Stimulated activated CD4-positive, alpha-beta T cell treated with anti-CD3 and anti-CD28 coated beads, Interleukin-12 subunit alpha, Interleukin-12 subunit beta, amount 100 ng/mL, for 24 hours (primary cell): Measurements from ENCODE around the gene DCTN1.

Experiments
- DNase-seq, 2 experiments: peaks; one replicate each; pipeline ENCODE4 v3.0.0-alpha.2; 2020; ENCODE audit warnings: low read depth in 2 of 2

Gene DCTN1

DNA sequence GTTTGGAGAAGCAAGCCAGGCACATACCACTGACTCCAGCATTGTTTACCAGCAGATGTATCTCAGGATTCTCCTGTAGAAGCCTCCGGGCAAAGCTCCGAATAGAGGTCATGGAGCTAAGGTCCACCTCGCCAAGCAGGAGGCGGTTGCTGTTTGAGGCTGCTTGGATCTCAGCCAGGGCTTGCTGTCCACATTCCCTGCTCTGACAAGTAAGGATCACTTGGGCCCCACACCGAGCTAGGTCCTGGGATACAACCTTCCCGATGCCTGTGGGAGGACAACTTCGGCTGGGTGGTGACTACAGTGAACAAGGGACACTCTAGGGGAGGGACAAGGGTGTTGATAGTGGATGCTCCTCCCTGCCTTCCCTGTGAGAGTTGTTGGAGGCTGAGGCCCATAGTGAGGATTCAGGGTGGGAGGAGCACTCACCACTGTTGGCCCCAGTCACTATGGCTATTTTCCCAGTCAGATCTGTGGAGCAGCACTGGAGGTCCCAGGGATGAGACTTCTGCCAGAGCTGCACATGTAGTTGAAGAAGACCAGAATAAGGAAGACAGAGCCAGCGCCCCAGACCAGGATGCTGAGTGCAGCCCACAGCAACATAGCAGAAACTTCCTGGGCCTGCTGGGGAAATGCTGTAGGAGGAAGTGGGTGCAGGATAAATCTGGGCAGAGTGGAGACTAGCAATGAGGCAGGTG lies 33.0 kb upstream of the DCTN1 start:
- no peak for DNase-seq

DNA sequence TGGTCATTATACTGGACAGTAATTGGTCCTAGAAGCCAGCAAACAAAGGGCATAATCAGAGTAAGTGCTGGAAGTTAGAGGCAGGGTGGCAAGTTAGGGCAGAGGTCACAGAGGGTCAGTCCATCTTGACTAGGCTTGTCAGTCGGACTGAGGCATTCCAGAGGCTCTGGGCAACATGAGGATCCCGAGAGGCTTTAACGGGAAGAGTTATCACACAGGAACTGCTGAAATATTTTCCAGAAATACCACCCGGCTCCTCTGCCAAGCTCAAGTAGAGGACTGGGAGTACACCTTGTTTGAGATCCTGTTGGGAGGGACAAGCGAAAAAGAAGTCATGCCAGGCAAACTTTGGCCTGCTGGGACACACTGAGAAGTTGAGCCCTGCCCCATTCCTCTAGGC lies 27.6 kb upstream of the DCTN1 start:
- DNase-seq = no peak

DNA sequence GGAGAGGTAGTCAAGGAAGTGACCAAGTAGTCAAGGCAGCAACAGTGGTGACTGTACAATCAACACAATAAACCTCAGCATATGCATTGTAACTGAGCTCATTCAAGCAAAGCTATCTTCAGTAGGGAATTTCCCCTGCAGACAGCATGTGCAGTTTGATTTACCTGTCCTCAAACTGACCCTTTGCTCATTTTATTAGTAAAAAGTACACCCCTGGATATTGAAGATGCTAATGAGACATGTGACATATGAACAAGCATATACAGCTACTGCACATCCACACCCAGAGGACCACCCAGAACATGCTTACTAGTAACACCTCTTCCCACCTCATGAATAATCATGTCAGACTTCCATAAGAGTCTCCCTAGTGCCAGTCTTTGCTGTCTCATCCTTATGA lies 25.9 kb upstream of the DCTN1 start:
- DNase-seq = no peak

DNA sequence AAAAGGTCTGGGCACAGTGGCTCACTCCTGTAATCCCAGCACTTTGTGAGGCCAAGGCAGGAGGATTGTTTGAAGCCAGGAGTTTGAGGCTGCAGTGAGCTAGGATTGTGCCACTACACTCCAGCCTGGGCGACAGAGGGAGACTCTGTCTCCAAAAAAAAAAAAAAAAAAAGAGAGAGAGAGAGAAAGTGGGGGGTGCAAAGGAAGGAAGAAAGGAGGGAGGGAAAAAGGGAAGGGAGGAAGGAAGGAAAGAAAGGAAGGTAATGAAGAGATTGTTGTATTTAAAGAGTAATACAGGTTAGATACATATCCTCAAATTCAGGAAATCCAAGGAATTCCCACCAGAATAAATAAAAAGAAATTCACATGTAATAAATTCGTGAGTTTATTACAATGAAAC lies 21.8 kb upstream of the DCTN1 start:
- no peak for DNase-seq

DNA sequence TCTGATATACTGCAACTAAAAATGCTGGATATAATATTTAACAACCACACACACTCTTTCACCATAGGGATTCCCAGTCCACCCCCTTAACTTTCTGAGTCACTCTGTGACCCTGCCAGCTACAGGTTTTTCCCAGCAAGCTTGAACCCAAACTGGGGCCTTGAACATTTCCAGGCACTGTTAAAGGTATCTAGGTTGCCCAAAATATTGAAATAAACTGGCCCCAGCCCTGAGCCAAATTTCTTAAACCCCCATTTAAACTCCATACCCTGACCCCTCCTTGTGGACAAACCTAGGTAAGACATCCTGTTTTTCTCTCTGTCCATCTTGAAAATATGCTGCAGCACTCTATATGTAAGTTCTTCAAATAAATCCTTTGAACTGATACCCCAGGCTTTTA lies 19.7 kb upstream of the DCTN1 start:
- no peak for DNase-seq

DNA sequence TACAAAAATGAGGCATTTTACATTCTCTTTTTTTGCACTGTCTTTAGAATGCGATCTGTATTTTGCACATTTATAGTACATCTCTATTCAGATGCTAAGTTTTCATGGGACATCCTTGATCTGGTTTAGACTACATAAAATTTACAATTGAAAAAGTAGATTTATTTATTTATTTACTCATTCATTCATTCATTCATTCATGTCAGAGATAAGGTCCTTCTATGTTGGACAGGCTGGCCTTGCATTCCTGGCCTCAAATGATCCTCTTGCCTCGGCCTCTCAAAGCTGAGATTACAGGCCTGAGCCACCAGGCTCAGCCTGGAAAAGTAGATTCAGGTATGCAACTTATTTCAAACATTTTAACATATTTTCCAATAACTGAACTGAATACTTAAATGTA lies 16.0 kb upstream of the DCTN1 start:
- no peak for DNase-seq

DNA sequence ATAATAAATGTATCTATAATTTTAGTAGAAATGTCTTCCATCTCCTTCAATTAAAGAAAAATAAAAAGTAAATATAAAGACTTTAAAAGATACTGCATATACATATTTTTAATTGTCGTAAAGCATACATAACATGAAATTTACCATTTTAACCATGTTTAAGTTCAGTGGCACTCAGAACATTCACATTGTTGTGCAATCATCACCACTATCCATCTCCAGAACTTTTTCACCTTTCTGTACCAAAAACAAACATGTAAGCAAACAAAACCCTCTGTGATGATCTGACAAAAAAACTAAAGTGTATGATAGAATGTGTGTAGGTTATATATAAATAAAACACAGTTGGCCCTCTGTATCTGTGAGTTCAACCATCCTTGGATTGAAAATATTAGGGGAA lies 13.4 kb upstream of the DCTN1 start:
- no peak for DNase-seq

DNA sequence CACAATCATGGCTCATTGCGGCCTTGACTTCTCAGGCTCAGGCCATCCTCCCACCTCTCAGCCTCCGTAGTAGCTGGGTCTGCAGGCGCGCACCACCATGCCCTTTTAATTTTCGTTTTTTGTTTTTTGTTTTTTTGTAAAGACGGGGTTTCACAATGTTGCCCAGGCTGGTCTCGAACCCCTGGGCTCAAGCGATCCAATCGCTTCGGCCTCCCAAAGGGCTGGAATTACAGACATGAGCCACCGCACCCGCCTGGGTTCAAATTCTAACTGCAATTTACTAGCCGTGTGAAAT lies 12.3 kb upstream of the DCTN1 start:
- DNase-seq = no peak

DNA sequence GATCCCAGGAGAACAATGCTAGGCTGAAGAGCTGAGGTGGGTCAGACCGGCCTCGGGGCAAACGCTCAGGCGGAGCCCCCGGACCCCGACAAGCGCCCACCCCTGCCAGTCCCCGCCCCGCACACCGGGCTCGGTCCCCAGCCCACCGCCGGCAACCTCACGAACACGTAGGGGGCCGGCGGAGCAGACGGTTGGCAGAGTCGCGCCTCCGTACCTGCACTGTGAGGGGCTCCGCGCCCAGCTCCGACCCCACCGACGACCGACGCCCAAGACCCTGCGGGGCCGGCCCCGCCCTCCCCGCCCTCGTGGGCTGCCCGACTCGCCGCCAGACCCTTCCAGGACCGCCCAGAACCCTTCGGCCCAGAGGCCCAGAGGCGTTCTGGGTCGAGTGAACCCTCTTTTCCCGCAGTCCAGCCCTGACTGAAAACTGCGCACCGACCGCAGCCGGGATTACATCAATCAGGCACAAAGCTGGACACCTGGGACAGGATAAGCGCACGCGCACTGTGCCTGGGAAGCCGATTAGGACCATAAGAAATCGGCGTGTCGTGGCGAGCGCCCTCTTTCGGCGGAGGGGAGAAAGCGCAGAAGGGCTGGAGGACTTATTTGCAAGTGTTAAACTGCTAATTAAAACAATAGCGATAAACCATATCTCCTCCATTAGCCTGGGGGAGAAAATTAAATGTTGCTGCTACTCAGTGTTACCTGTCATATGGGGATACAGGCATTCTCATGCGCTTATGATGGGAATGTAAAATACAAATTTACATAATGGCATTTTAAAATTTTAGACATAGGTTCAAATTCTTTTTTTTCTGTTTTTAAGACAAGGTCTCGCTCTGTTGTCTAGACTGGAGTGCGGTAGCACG lies 11.7 kb upstream of the DCTN1 start:
- DNase-seq = peak; percentile 85 to 91

DNA sequence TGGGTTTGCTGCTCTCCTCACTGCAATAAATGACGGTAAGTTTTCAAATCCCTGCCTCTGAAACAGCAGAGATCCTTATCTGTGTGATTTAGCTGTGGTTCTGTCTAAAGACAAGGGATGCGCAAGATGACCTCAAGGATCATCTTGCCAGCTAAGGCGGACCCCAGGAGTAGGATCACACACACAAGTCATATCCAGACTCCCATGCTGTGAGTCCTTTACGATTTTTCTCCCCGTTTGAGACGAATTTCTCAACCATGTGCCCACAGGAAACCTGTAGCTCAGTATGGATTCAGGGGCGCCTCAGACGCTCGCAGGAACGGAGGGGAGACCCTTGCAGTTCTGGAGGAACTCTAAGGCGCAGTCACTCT lies 11.1 kb upstream of the DCTN1 start:
- DNase-seq = no peak

DNA sequence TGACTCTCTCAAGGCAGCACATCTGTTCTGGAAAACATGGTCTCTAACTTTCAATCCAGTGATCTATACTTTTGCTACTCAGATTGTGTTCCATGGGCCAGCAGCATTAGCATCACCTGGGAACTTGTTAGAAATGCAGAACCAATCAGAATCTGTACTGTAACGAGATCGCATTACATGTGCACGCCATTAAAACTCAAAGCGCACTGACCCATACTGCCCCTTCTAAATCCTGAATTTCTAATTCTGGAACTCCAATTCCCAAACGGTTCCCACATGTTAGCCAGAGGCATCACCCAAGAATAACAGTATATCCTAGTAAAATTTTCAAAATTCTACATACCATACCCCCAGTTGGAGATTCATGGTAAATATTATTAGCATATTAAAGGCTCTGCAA lies 10.5 kb upstream of the DCTN1 start:
- DNase-seq = no peak

DNA sequence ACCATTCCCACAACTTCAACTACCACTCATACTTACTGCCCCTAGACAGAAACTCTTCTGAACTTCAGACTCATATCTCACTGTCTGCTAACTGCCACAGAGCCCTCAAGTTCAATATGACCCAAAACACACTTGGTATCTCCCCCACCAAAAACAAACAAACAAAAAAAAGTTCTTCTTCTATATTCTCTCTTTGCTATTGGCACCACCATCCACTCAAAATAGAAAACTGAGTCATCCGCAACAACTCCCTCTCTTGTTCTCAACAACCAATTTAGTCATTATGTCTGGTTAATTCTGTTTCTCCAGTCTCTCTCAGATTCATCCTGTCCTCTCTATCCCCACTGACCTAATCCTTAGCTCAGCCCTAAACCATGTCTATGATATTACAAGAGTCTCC lies 7.2 kb upstream of the DCTN1 start:
- DNase-seq = no peak

DNA sequence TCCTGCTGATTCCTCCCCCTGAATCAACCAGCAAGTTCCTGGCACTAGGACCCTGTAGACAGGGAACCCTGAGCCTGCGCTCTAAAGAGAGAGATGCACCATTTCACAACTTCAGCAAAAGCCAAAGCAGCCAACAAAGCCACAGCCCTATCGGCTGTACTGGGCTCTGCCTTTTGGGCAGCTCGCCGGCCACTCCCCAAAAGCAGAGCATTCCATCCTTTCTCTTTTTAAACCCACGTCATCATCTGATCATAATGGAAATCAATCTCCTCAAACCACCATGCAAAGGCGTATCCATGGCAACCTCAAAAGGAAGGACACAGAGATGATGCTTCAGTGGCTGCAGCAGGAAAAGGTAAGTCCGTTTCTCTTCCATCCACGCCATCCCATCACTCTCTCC lies 5.3 kb upstream of the DCTN1 start:
- DNase-seq = no peak

DNA sequence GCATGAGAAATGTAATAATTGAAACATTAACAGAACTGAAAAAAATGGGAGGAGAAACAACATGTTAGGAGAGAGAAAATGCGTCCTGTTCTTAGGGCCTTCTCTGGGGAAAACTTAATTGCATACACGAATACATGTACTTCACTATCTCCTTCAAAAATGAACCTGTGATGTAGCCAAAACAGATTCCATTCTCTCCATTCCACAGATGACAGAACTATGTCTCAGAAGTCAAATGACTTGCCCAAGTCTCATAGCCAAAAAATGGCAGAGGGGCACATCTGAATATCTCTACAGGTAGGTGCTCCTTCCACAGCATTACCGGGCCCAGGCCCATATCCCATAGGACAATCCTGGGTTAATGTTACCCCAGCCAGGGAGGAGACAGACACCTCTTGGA lies 3.9 kb upstream of the DCTN1 start:
- DNase-seq = no peak

DNA sequence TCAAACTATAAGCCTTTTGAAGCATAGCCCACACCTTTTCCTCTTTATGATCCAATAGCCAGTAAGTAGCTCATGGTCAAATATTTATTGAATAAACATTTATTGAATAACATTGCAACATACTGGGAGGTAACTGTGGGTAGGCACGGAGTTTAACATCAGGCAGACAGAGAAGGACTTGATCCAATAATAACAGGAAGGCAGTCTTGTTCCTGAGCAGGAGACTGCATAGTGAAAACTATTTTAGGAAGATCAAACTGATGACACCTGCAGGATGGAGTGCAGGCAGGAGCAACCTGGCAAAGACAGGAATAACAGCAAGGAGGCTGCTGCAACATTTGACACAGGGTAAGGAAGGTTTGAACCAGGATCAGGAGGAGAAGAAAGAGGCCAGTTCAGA lies 3.1 kb upstream of the DCTN1 start:
- no peak for DNase-seq

DNA sequence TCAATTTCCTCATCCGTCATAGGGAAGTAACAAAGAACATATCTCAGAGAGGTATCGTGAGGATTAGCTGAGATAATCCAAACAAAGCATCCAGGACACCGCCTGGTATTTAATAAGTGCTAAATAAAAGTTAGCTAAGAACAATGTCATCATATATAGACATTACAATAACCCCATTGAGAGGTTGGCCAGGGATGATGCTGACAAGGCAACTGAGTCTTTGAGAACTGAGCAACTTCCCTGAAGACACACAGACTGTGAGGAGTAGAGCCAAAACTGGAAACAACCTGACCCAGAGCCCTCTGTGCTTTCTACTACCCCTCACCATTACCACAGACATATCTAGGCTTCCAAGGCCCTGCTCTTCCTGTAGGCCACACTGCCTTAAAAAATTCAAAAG lies 1.6 kb upstream of the DCTN1 start:
- DNase-seq = no peak

DNA sequence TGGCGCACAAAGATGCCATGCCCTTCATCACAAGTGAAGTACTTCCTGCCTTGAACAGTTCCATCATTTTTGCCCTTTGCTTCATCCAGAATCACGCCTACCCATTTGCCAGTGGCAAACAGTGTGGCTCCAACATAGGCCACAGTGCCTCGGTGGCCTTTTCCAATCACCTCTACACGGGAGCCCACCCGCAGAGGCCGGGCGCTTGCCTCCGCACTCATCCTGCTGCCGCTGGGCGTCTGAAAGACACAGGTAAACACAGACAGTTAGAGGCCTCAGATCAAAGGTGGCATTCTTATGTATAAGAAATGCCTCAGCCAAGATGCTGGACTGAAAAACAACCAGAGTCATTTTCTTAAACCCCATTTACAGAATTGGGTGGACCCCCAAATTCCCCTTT lies 2.1 kb downstream of the DCTN1 start:
- no peak for DNase-seq

DNA sequence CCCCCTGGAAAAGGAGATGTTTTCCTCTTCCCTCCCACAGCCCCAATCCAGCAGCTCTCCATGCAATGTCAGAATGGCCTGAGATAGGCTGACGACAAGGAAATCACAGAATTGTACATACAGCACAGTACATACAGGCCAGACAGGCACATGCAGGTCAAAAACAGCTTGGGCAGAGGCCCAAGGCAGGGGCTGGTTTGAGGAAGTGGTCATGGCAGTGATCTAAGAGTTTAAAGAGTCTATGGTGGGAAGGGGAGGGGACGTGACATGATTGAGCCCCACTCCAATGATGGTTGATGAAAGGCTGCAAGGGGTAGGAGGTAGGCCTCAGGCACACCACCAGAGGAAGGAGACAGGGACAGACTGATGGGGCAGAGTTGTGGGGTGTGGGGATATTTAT lies 4.3 kb downstream of the DCTN1 start:
- no peak for DNase-seq

DNA sequence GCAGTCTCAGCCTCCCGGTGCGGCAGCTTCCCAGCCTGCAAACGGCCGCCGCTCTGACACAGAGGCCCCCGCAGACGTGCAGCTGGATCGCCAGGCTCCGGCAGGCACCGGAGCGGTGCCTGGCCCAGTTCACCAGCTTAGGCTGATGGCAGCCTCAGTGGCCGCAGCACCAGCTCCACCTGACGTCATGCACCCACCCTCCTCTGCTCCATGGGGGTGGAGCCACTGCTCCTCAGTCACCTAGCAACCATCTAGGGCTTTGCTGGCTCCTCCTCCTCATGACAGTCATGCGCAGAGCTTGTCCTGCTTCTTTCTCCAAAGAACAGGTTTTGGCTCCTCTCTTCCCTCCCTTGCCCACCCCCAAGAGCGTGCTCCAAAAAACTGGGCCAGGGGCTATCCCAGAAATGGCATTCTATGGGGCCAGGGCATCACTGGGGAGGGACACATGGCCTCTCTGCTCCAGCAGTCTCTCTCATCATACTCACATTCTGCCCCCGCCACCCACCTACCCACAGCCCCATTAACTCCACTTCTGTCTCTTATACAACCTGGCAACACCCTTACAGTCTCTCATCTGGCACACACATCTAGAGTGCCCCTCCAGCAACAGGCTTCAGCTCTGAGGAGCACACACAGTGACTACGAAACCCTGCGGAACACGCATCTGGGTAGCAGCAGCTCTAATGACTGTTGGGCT lies 5.5 kb downstream of the DCTN1 start:
- DNase-seq = no peak

DNA sequence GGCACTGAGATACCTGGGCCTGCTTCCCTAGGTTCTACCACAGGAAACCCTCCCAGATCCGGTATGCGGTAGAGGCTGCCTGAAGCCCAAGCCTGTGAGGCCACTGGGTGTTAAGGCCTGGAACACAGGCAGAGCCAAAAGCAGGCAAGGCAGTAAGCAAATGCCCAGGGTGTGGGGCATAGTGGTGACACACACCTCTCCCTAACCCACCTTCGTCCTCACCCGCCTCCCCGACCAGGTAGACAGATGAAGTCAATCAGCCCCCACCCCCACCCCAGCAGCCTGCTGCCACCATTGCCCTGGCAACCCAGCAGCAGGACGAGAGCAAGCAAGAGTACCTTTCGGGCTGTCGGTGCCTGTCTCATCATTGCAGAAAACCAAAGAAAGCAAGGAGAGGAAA lies 6.1 kb downstream of the DCTN1 start:
- no peak for DNase-seq

DNA sequence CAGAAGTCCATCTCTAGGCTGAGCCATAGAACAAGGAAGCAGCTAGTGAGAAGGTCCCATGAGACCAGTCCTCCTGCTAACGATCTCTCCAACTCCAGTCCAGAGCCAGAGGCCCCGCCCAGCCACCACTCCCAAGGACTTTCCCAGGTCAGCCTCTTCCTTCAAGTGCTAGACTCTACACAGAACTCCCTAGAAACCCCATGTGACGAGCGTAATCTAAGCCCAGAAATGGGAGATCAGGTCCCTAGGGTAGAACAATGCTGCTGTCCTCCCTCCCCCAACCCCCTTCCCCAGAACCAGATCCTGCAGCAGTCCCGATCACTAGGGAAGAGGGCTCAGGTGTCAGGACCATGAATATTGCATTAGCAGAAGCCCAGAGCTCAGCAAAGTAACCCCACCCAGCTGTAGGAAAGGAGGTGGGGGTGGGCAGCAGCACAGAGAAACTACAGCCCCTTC lies 6.9 kb downstream of the DCTN1 start:
- DNase-seq = no peak

DNA sequence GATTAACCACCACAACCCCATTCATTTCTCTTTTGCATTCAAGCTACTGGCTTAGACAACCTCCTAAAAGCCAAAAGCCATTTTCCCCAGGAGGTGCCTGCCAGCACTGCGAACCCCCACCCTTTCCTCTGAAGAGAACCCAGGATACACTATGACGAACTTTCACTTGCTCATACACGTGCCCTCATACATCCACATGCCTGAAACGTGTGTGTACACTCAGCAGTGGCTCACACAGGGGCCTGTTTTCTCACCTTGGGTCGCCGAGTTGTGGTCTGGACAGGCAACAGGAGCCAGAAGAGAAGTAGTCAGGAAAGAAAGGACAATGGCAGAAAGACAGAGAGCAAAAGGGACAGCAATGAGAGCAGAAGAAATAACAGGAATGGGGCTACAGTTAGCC lies 7.4 kb downstream of the DCTN1 start:
- no peak for DNase-seq

DNA sequence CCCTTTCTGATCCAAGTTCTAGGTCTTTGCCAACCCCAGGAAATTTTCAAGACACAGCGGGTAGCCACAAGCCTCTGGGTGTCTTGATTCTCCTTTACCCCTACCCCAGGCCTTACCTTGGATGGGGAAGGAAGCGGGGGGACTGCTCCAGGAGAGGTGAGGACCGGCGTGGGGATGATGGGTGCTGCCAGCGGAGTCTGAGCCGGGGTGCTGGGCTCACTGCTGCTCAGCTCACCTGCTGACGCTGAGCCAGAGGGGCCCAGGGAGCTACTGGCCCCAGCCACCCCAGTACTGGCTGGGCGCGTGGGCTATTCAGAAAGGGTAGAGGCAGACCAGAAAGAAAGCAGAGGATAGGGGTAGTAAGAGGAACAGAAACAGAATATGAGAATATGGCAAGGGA lies 8.7 kb downstream of the DCTN1 start:
- no peak for DNase-seq
